Liver (tissue), 9 donors: ENCODE data around the gene MRGPRF. TPM values are rescaled to one million over a fixed set of nuclear protein-coding genes. Genes with fewer than 3 reads are reported as not detected.

ENCODE experiments used
- DNase-seq: peaks from one replicate; pipeline ENCODE4 v3.0.0-alpha.2; 2017; ENCODE audit warnings: low spot score
- H3K27ac ChIP-seq, 2 donors: one replicate each; pipeline ENCODE4 v1.7.0; 2013; ENCODE audit warnings: inconsistent platforms in 2 of 2, low read length in 2 of 2, control low read depth in 1 of 2, low read depth in 1 of 2, mild to moderate bottlenecking in 1 of 2
- H3K27me3 ChIP-seq, 4 donors: one replicate each; pipeline versions ENCODE4 v1.6.1 to v1.7.0; 2013; ENCODE audit warnings: low read length in 3 of 4, inconsistent platforms in 1 of 4, mild to moderate bottlenecking in 1 of 4, moderate library complexity in 1 of 4; ENCODE audit not compliant: control insufficient read depth in 4 of 4, insufficient read depth in 4 of 4
- H3K36me3 ChIP-seq, 4 donors: one replicate each; pipeline versions ENCODE4 v1.6.1 to v1.7.0; 2013; ENCODE audit warnings: low read length in 3 of 4, mild to moderate bottlenecking in 3 of 4, low read depth in 1 of 4, moderate library complexity in 1 of 4; ENCODE audit not compliant: control insufficient read depth in 4 of 4, insufficient read depth in 3 of 4
- H3K4me1 ChIP-seq, 4 donors: one replicate each; pipeline versions ENCODE4 v1.6.1 to v1.7.0; 2013; ENCODE audit warnings: low read length in 3 of 4, mild to moderate bottlenecking in 3 of 4, moderate library complexity in 1 of 4; ENCODE audit not compliant: control insufficient read depth in 4 of 4, insufficient read depth in 4 of 4
- H3K4me3 ChIP-seq, 3 donors: one replicate each; pipeline versions ENCODE4 v1.6.1 to v1.7.0; 2013; ENCODE audit warnings: low read length in 3 of 3, control low read depth in 1 of 3, low read depth in 1 of 3, mild to moderate bottlenecking in 1 of 3
- H3K9ac ChIP-seq, 2 donors: one replicate each; pipeline ENCODE4 v1.7.0; 2013; ENCODE audit warnings: low read length in 2 of 2, mild to moderate bottlenecking in 2 of 2, moderate library complexity in 2 of 2, control low read depth in 1 of 2, low read depth in 1 of 2
- H3K9me3 ChIP-seq, 4 donors: one replicate each; pipeline versions ENCODE4 v1.6.1 to v1.7.0; 2013; ENCODE audit warnings: low read length in 3 of 4; ENCODE audit not compliant: control insufficient read depth in 4 of 4
- EGR1 ChIP-seq, 2 donors: IDR thresholded peaks; 2 replicates each; pipeline ENCODE4 v1.6.1; 2016 to 2018; ENCODE audit warnings: antibody characterized with exemption in 2 of 2, low read depth in 2 of 2
- FOXA1 ChIP-seq: IDR thresholded peaks from 2 replicates; pipeline ENCODE4 v1.6.1; 2016; ENCODE audit warnings: antibody characterized with exemption
- GABPA ChIP-seq, 2 donors: IDR thresholded peaks in 1 of 2; conservative IDR thresholded peaks in 1 of 2; 2 replicates each; pipeline ENCODE4 v1.6.1; 2016; ENCODE audit warnings: antibody characterized with exemption in 2 of 2, mild to moderate bottlenecking in 1 of 2, moderate library complexity in 1 of 2
- HNF4A ChIP-seq, 2 donors: conservative IDR thresholded peaks; 2 replicates each; pipeline ENCODE4 v1.6.1; 2016; ENCODE audit warnings: antibody characterized with exemption in 2 of 2, mild to moderate bottlenecking in 2 of 2
- HNF4G ChIP-seq: IDR thresholded peaks from 2 replicates; pipeline ENCODE4 v1.6.1; 2016; ENCODE audit warnings: antibody characterized with exemption
- JUND ChIP-seq, 2 donors: IDR thresholded peaks; 2 replicates each; pipeline ENCODE4 v1.6.1; 2016; ENCODE audit warnings: antibody characterized with exemption in 2 of 2
- NR2F2 ChIP-seq: IDR thresholded peaks from 2 replicates; pipeline ENCODE4 v1.6.1; 2016; ENCODE audit warnings: antibody characterized with exemption
- RAD21 ChIP-seq, 2 donors: IDR thresholded peaks; 2 replicates each; pipeline ENCODE4 v1.6.1; 2016; ENCODE audit warnings: antibody characterized with exemption in 2 of 2, mild to moderate bottlenecking in 2 of 2
- RXRA ChIP-seq, 2 donors: IDR thresholded peaks; 2 replicates each; pipeline ENCODE4 v1.6.1; 2017 to 2018; ENCODE audit warnings: antibody characterized with exemption in 2 of 2, mild to moderate bottlenecking in 1 of 2
- SP1 ChIP-seq: IDR thresholded peaks from 2 replicates; pipeline ENCODE4 v1.6.1; 2018; ENCODE audit warnings: antibody characterized with exemption, mild to moderate bottlenecking
- YY1 ChIP-seq: IDR thresholded peaks from 2 replicates; pipeline ENCODE4 v1.6.1; 2016; ENCODE audit warnings: antibody characterized with exemption, mild to moderate bottlenecking
- WGBS: extraction: QIAGEN DNeasy Blood & Tissue Kit; methylation state at CpG from one replicate; pipeline ENCODE4 v1.1.7; 2013; 5-methylcytosine and 5-hydroxymethylcytosine counted together
- polyA plus RNA-seq, 2 donors: library from polyadenylated mRNA; stranded (reverse) in 1 of 2; unstranded in 1 of 2; fragments of 200-250 nt in 1 of 2; fragments of >200 nt in 1 of 2; fragmentation: Nextera tagmentation in 1 of 2; extraction: Ambion mirVana in 1 of 2; gene quantifications; one replicate each; pipeline versions ENCODE4 v1.2.1 to v1.2.3, GENCODE V29; 2013 to 2015
- total RNA-seq, 2 donors: library from RNA; depleted of rRNA; stranded (reverse); fragments of >200 nt; gene quantifications; one replicate each; pipeline ENCODE4 v1.2.3, GENCODE V29; 2014
- TF ChIP-seq, protein P1 (sequence below): IDR thresholded peaks from 2 replicates; pipeline ENCODE4 v1.6.1; 2016; ENCODE audit warnings: antibody characterized with exemption, mild to moderate bottlenecking
- TF ChIP-seq, protein P2 (sequence below): IDR thresholded peaks from 2 replicates; pipeline ENCODE4 v1.6.1; 2016; ENCODE audit warnings: antibody characterized with exemption
- TF ChIP-seq, protein P3 (sequence below): IDR thresholded peaks from 2 replicates; pipeline ENCODE4 v1.6.1; 2016; ENCODE audit warnings: antibody characterized with exemption
- TF ChIP-seq, protein P4 (sequence below): fragments of 150-350 bp; IDR thresholded peaks from 2 replicates; pipeline ENCODE4 v1.5.1; 2017; ENCODE audit warnings: improper control_type of control experiment, low read depth, low read length; ENCODE audit not compliant: missing input control
- donor health status: healthy.
- donor health status: healthy.
- donor health status: healthy.
- donor health status: healthy.
- donor health status: healthy.

Gene MRGPRF
- total and polyA plus RNA-seq, 4 donors: 1.1 to 4.8 (median 2.5) TPM

DNA sequence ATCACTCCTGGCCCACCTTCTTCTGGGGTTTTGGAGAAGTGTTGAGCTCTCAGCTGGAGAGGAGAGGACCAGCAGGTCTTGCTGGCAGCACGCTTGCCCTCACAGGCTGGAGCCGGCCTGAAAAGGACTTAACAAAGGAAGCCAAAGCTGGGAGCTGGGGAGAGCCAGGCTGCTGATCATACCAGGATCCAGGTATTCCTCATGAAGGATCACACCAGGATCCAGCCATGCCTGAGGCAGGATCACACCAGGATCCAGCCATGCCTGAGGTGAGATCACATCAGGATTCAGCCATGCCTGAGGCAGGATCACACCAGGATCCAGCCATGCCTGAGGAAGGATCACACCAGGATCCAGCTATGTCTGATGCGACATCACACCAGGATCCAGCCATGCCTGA lies 49.3 kb downstream of the MRGPRF start:
- DNase-seq: no peak
- no peak overlapping the region for H3K4me3 ChIP-seq
- TF ChIP-seq HNF4G: no peak
- no peak for TF ChIP-seq JUND (IDR thresholded peaks at IDR 0.05)
- no peak for TF ChIP-seq NR2F2
- no peak for TF ChIP-seq GABPA (IDR thresholded peaks at IDR 0.05 in 1 of 2, conservative IDR thresholded peaks at IDR 0.05 in 1 of 2)
- no peak for TF ChIP-seq EGR1 (IDR thresholded peaks at IDR 0.05; ENCODE audit: low read depth in 2 of 2)
- TF ChIP-seq SP1: no peak
- TF ChIP-seq, protein P1, sequence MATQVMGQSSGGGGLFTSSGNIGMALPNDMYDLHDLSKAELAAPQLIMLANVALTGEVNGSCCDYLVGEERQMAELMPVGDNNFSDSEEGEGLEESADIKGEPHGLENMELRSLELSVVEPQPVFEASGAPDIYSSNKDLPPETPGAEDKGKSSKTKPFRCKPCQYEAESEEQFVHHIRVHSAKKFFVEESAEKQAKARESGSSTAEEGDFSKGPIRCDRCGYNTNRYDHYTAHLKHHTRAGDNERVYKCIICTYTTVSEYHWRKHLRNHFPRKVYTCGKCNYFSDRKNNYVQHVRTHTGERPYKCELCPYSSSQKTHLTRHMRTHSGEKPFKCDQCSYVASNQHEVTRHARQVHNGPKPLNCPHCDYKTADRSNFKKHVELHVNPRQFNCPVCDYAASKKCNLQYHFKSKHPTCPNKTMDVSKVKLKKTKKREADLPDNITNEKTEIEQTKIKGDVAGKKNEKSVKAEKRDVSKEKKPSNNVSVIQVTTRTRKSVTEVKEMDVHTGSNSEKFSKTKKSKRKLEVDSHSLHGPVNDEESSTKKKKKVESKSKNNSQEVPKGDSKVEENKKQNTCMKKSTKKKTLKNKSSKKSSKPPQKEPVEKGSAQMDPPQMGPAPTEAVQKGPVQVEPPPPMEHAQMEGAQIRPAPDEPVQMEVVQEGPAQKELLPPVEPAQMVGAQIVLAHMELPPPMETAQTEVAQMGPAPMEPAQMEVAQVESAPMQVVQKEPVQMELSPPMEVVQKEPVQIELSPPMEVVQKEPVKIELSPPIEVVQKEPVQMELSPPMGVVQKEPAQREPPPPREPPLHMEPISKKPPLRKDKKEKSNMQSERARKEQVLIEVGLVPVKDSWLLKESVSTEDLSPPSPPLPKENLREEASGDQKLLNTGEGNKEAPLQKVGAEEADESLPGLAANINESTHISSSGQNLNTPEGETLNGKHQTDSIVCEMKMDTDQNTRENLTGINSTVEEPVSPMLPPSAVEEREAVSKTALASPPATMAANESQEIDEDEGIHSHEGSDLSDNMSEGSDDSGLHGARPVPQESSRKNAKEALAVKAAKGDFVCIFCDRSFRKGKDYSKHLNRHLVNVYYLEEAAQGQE: no peak
- TF ChIP-seq RAD21 (IDR thresholded peaks at IDR 0.05): no peak
- TF ChIP-seq, protein P2, sequence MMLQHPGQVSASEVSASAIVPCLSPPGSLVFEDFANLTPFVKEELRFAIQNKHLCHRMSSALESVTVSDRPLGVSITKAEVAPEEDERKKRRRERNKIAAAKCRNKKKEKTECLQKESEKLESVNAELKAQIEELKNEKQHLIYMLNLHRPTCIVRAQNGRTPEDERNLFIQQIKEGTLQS: no peak
- TF ChIP-seq, protein P3, sequence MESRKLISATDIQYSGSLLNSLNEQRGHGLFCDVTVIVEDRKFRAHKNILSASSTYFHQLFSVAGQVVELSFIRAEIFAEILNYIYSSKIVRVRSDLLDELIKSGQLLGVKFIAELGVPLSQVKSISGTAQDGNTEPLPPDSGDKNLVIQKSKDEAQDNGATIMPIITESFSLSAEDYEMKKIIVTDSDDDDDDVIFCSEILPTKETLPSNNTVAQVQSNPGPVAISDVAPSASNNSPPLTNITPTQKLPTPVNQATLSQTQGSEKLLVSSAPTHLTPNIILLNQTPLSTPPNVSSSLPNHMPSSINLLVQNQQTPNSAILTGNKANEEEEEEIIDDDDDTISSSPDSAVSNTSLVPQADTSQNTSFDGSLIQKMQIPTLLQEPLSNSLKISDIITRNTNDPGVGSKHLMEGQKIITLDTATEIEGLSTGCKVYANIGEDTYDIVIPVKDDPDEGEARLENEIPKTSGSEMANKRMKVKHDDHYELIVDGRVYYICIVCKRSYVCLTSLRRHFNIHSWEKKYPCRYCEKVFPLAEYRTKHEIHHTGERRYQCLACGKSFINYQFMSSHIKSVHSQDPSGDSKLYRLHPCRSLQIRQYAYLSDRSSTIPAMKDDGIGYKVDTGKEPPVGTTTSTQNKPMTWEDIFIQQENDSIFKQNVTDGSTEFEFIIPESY: no peak
- TF ChIP-seq RXRA (IDR thresholded peaks at IDR 0.05): no peak
- TF ChIP-seq, protein P4, sequence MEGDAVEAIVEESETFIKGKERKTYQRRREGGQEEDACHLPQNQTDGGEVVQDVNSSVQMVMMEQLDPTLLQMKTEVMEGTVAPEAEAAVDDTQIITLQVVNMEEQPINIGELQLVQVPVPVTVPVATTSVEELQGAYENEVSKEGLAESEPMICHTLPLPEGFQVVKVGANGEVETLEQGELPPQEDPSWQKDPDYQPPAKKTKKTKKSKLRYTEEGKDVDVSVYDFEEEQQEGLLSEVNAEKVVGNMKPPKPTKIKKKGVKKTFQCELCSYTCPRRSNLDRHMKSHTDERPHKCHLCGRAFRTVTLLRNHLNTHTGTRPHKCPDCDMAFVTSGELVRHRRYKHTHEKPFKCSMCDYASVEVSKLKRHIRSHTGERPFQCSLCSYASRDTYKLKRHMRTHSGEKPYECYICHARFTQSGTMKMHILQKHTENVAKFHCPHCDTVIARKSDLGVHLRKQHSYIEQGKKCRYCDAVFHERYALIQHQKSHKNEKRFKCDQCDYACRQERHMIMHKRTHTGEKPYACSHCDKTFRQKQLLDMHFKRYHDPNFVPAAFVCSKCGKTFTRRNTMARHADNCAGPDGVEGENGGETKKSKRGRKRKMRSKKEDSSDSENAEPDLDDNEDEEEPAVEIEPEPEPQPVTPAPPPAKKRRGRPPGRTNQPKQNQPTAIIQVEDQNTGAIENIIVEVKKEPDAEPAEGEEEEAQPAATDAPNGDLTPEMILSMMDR: no peak
- no peak for TF ChIP-seq YY1
- H3K9ac ChIP-seq: no peak overlapping the region
- 95% methylated on average over 3 of the region's 3 CpGs for whole genome bisulfite sequencing
- no peaks in the 10 kb centered on the region for H3K9me3 ChIP-seq
- no peaks in the 10 kb centered on the region for H3K4me1 ChIP-seq
- no peaks in the 10 kb centered on the region for H3K36me3 ChIP-seq
- H3K27ac ChIP-seq: no peak overlapping the region
- no peaks in the 10 kb centered on the region for H3K27me3 ChIP-seq

DNA sequence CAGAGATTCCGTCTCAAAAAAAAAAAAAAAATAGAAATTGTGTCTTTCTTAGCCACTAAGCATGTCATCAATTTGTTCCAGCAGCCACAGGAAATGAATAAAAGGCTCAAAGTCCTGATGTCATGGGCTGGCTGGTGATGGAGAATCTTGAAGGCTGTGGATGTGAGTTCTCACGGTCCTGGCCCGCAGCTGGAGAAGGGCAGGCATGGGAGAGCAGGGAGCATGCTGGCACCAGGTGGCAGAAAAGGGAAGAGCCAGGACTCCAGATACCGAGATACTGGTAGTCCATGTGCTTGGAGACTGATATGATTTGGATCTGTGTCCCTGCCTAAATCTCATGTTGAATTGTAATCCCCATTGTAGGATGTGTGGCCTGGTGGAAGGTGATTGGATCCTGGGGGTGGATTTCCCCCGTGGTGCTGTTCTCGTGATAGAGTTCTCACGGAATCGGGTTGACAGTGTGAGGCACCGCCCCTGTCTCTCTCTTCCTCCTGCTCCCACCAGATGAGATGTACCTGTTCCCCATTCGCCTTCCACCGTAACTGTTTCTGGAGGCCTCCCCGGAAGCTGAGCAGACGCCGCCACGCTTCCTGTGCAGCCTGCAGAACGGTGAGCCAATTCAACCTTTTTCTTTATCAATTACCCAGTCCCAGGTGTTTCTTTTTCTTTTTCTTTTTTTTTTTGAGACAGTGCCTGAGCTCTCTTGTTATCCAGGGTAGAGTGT lies 50.4 kb downstream of the MRGPRF start:
- no peaks in the 10 kb centered on the region for H3K27me3 ChIP-seq
- H3K9ac ChIP-seq: no peak overlapping the region
- no peak for DNase-seq
- no peak overlapping the region for H3K4me3 ChIP-seq
- no peak overlapping the region for H3K27ac ChIP-seq
- H3K36me3 ChIP-seq: no peaks in the 10 kb centered on the region
- no peaks in the 10 kb centered on the region for H3K4me1 ChIP-seq
- WGBS: 87% methylated on average over 16 of the region's 16 CpGs
- TF ChIP-seq, protein P1: no peak
- TF ChIP-seq, protein P4: no peak
- TF ChIP-seq SP1 (no peak), HNF4A (conservative IDR thresholded peaks at IDR 0.05) (no peak), FOXA1 (no peak), RAD21 (IDR thresholded peaks at IDR 0.05) (peak in 1 of 2 donors; percentile 56)
- H3K9me3 ChIP-seq: no peaks in the 10 kb centered on the region
